Vagina (tissue), 2 donors: ENCODE results near the gene FAM236C. TPM values are rescaled to one million over a fixed set of nuclear protein-coding genes. Genes with fewer than 3 reads are reported as not detected.
"Not testable (repeated sequence)": the region's sequence is repeated elsewhere in the genome, so short reads cannot be mapped to it uniquely, and the experiment has no call there.

Experiments used
- DNase-seq, 2 donors: peaks; one replicate each; pipeline ENCODE4 v3.0.0-alpha.2; 2017; ENCODE audit errors: extremely low spot score in 2 of 2
- H3K27ac ChIP-seq: fragments of 200-600 bp; sonication (generic); one replicate; pipeline ENCODE4 v1.5.1; 2019
- H3K27me3 ChIP-seq: fragments of 200-600 bp; sonication (generic); one replicate; pipeline ENCODE4 v1.5.1; 2019
- H3K36me3 ChIP-seq, 2 donors: fragments of 200-600 bp; sonication (generic); one replicate each; pipeline ENCODE4 v1.5.1; 2017 to 2019
- H3K4me1 ChIP-seq: fragments of 200-600 bp; sonication (generic); one replicate; pipeline ENCODE4 v1.5.1; 2019
- H3K4me3 ChIP-seq, 2 donors: fragments of 200-600 bp; sonication (generic); 1 replicate in 1 of 2; 2 replicates in 1 of 2; pipeline ENCODE4 v1.5.1; 2016 to 2019
- H3K9me3 ChIP-seq: fragments of 200-600 bp; sonication (generic); one replicate; pipeline ENCODE4 v1.5.1; 2019
- intact Hi-C: fragments of 100-400 bp; cut with DNase I; formaldehyde crosslinking; loops from one replicate; pipeline ENCODE4 v1.15.1; 2023
- total RNA-seq: library from RNA; depleted of rRNA; stranded (reverse); fragments of >200 nt; gene quantifications from one replicate; pipeline ENCODE4 v1.2.3, GENCODE V29; 2016

Gene FAM236C
- not detected for total RNA-seq

GRCh38 chrX:72912315-72912714, at the start of gene FAM236C:
Gene FAM236C, plus strand, starts transcription at chrX:72912615. Its CDS starts 100 bp downstream, at chrX:72912715.
- H3K4me1 ChIP-seq, H3K36me3 ChIP-seq: not testable (repeated sequence)

DNA sequence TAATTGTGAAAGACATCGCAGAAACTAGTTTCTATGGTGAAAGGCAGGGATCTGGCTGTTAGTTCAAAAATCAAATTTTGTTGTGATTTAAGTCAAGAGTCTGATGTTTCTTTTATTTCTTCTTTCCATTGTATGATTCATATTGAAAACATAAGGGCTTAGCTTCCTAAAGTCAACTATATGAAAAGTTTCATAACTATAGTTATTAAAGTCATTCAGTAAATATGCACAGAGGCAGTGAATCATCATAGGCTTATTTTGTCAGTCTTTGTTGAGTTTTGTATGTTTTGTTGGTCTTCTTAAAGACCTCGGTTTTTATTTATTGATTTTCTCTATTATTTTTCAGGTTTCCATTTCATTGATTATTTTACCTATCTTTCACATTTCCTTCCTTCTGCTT, 29.5 kb upstream of the FAM236C start:
- H3K4me1 ChIP-seq, H3K27me3 ChIP-seq, H3K4me3 ChIP-seq, intact Hi-C loops, H3K36me3 ChIP-seq, DNase-seq, H3K9me3 ChIP-seq, H3K27ac ChIP-seq: not testable (repeated sequence)

More at GRCh38 chrX:72912315-72912714, at the start of gene FAM236C:
- intact Hi-C loops, H3K27ac ChIP-seq, H3K4me3 ChIP-seq, H3K9me3 ChIP-seq, DNase-seq, H3K27me3 ChIP-seq: not testable (repeated sequence)

DNA sequence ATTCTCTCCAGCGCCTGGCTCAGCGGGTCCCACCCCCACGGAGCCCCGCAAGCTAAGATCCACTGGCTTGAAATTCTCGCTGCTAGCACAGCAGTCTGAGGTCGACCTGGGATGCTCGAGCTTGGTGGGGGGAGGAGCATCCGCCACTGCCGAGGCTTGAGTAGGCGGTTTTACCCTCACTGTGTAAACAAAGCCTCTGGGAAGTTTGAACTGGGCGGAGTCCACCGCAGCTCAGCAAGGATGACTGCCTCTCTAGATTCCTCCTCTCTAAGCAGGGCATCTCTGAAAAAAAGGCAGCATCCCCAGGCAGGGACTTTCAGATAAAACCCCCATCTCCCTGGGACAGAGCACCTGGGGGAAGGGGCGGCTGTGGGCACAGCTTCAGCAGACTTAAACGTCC, 22.7 kb upstream of the FAM236C start:
- H3K36me3 ChIP-seq, DNase-seq, H3K4me1 ChIP-seq, H3K4me3 ChIP-seq, H3K27me3 ChIP-seq, intact Hi-C loops, H3K9me3 ChIP-seq, H3K27ac ChIP-seq: not testable (repeated sequence)

DNA sequence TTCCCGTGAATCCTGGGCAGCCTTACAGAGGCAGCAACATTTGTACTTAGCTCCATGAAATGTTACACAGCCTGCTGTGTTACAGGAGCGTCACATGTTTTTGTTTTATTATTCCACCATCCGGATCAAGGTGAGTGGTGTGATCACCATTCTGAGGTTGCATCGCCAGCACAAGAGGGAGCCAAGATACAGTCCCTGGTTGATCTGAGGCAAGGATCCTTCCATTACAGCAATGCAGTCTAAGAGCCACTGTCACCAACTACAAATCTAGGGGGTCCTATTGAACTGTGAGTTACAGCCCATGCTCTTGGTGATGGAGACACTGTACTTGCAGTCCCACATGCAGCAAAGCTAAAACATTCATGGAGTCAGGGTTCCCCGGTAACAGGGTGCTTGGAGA, 3.7 kb downstream of the FAM236C start:
- H3K27me3 ChIP-seq, DNase-seq, H3K36me3 ChIP-seq, intact Hi-C loops, H3K4me1 ChIP-seq, H3K9me3 ChIP-seq, H3K27ac ChIP-seq, H3K4me3 ChIP-seq: not testable (repeated sequence)

GRCh38 chrX:72932283-72932682, 19.9 kb downstream of the FAM236C start:
- H3K9me3 ChIP-seq, H3K27ac ChIP-seq, H3K4me1 ChIP-seq, DNase-seq, H3K27me3 ChIP-seq, H3K36me3 ChIP-seq, H3K4me3 ChIP-seq, intact Hi-C loops: not testable (repeated sequence)

DNA sequence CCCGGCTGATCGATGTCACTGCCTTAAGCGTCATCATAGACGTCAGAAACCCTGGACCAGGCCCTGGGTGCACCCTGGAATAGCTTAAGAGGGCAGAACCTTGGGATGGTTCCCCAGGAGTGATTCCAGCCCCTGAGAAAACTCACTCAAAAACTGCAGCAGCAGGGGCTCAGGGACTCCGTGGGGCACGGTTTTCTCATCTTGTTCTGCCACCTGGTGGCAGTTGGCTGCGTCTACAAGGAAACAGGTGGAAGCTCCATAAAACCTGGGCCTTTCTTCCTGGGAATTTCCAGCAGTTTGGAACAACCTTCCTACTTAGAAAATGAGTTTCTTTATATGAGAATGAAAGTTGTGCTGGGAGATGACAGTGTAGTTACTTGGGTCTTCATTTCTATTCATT, 24.0 kb downstream of the FAM236C start:
- H3K4me3 ChIP-seq, DNase-seq, H3K4me1 ChIP-seq, intact Hi-C loops, H3K27ac ChIP-seq, H3K27me3 ChIP-seq, H3K9me3 ChIP-seq, H3K36me3 ChIP-seq: not testable (repeated sequence)

GRCh38 chrX:72936882-72937455, 24.6 kb downstream of the FAM236C start:
- H3K27me3 ChIP-seq, DNase-seq, intact Hi-C loops, H3K36me3 ChIP-seq, H3K27ac ChIP-seq, H3K4me3 ChIP-seq, H3K9me3 ChIP-seq, H3K4me1 ChIP-seq: not testable (repeated sequence)

DNA sequence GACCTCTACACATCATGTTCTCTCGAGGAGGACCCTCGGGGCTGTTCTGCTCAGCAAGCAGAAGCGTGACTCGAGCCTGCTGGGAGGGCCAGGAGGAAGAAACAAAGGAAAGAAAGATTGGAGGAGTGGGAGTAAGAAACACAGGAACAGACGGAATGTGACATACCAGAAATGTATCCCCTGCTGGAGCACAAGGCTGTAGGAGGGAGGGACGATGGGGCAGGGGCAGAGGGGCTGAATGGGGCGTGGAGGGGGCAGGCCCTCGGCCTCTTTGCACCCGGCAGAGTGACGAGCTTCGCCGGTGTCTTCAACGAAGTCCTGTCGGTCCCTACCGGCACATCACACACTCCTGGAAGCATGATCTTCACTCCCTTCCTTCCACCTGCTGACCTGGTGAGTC, 25.5 kb downstream of the FAM236C start, which contains the start of gene FAM236A:
TSS of gene FAM236A (plus strand) at position 301 of the 400 bp plus-strand sequence. CDS start at position 358, 57 bp downstream.
- intact Hi-C loops, H3K27me3 ChIP-seq, H3K4me1 ChIP-seq, DNase-seq, H3K36me3 ChIP-seq, H3K27ac ChIP-seq, H3K9me3 ChIP-seq, H3K4me3 ChIP-seq: not testable (repeated sequence)

DNA sequence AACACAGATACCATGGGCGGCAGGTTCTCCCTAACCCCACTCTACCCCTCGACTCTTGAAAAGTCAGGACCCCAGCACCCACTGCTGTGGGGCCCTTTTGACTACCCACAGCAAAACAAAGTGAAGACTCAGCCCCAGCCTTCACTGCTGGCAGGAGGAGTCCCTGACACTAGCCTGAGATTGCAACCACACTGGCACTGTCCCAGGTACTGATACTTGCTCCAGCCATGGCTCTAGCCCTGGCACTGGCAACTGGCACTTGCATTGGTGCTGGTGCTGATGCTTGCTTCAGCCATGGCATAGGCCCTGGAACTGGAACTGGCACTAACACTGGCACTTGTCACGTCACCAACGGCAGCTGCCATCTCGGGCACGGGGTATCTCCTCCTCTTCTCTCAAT, 29.9 kb downstream of the FAM236C start:
- H3K27ac ChIP-seq, intact Hi-C loops, H3K4me3 ChIP-seq, H3K36me3 ChIP-seq, DNase-seq, H3K27me3 ChIP-seq, H3K4me1 ChIP-seq, H3K9me3 ChIP-seq: not testable (repeated sequence)

GRCh38 chrX:72943035-72943818, 30.8 kb downstream of the FAM236C start:
- H3K9me3 ChIP-seq, H3K4me3 ChIP-seq, intact Hi-C loops, H3K27me3 ChIP-seq, DNase-seq, H3K4me1 ChIP-seq, H3K27ac ChIP-seq, H3K36me3 ChIP-seq: not testable (repeated sequence)

DNA sequence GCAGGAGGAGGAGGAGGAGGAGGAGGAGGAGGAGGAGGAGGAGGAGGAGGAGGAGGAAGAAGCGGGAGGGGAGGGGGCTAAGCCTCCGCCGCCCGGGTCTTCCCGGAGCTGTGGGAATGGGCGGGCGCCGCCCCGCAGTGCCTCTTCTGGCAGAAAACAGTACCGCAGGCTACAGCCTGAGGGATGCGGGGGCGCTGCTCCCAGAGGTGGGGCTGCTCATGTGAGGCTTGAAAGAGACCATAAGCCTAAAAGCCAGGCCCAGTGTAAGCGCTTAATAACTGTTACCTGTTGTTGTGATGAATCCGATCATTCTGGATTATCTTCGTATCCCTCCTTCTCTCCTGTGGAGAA, 31.4 kb downstream of the FAM236C start, which contains the start of gene DMRTC1:
TSS of gene DMRTC1 (minus strand) at position 19 of the 351 bp plus-strand sequence. CDS start 68,143 bp downstream, outside the sequence.
- H3K4me1 ChIP-seq, DNase-seq, intact Hi-C loops, H3K27me3 ChIP-seq, H3K36me3 ChIP-seq, H3K9me3 ChIP-seq, H3K4me3 ChIP-seq, H3K27ac ChIP-seq: not testable (repeated sequence)

GRCh38 chrX:72959971-72960370, 47.6 kb downstream of the FAM236C start:
- H3K27ac ChIP-seq, DNase-seq, intact Hi-C loops, H3K36me3 ChIP-seq, H3K9me3 ChIP-seq, H3K27me3 ChIP-seq, H3K4me1 ChIP-seq, H3K4me3 ChIP-seq: not testable (repeated sequence)
